WTC11 (cell line): ENCODE data around the gene RAD18.

Experiments used
- CTCF ChIP-seq: fragments of 200-600 bp; IDR thresholded peaks from 2 replicates; pipeline ENCODE4 v1.8.0; 2022; ENCODE audit warnings: antibody characterized with exemption
- E2F5 ChIP-seq: sonication (generic); formaldehyde crosslinking; IDR thresholded peaks from 2 replicates; pipeline ENCODE4 v1.8.1; 2022; ENCODE audit warnings: mild to moderate bottlenecking, moderate library complexity, missing genetic modification reagents
- IRF1 ChIP-seq: sonication (generic); formaldehyde crosslinking; IDR thresholded peaks from 2 replicates; pipeline ENCODE4 v1.8.0; 2023; ENCODE audit warnings: missing genetic modification reagents
- IRF2 ChIP-seq: sonication (generic); formaldehyde crosslinking; IDR thresholded peaks from 2 replicates; pipeline ENCODE4 v1.8.0; 2022; ENCODE audit warnings: low read depth, missing genetic modification reagents, borderline replicate concordance
- NFE2L1 ChIP-seq: sonication (generic); formaldehyde crosslinking; IDR thresholded peaks from 2 replicates; pipeline ENCODE4 v1.8.1; 2023; ENCODE audit warnings: missing genetic modification reagents
- NR2C2 ChIP-seq: sonication (generic); formaldehyde crosslinking; IDR thresholded peaks from 2 replicates; pipeline ENCODE4 v1.8.0; 2022; ENCODE audit warnings: mild to moderate bottlenecking, missing genetic modification reagents
- SP1 ChIP-seq: sonication (generic); formaldehyde crosslinking; conservative IDR thresholded peaks from 2 replicates; pipeline ENCODE4 v1.8.1; 2022; ENCODE audit warnings: missing genetic modification reagents

- TF ChIP-seq IRF2 (CRISPR knock-in tag), result no peak
- no peak for TF ChIP-seq CTCF
- TF ChIP-seq SP1 (CRISPR knock-in tag), result no peak
- no peak for TF ChIP-seq NFE2L1
- TF ChIP-seq NR2C2 (CRISPR knock-in tag), result no peak
- TF ChIP-seq E2F5 (CRISPR knock-in tag), result no peak
- TF ChIP-seq IRF1, result no peak
Measured at GRCh38 chr3:8888301-8888915, 74.9 kb downstream of the RAD18 start.
